Heart left ventricle (tissue), 13 donors: ENCODE results near the gene CFAP100.

Source experiments
- POLR2A ChIP-seq, 2 donors: fragments of 450-650 bp; IDR thresholded peaks; one replicate each; pipeline ENCODE4 v1.6.1; 2017; ENCODE audit warnings: antibody characterized with exemption in 2 of 2, mild to moderate bottlenecking in 2 of 2, moderate library complexity in 2 of 2
- TF ChIP-seq, protein P1 (sequence below), 12 donors: fragments of 200-600 bp; sonication (generic) in 4 of 12; IDR thresholded peaks; one replicate each; pipeline versions ENCODE4 v1.5.0 to v1.8.0; 2018 to 2022; ENCODE audit warnings: antibody characterized with exemption in 12 of 12, mild to moderate bottlenecking in 5 of 12
- donor health status: ischemic (EF 13 %, LVEDD 7.1; RV severe dilation, severe dysfunction).
- donor health status: DM: no; HTN: yes; CAD: no.
- donor health status: DM: no; HTN: no; CAD: no.
- donor health status: ischemic (EF 25% LVEDD 6.9; RV normal size, moderate dysfunction).
- donor health status: ischemic (EF 25% LVEDD 5.7; RV mildly dilated, moderate dysfunction).
- donor health status: ischemic (EF 35%, LVEDD 5.7; RV mildly dilated, moderate dysfunction).
- donor health status: nonischemic (EF 11% LVEDD 7.7; RV severe dilation, severe dysfunction).
- donor health status: DM: yes; HTN: yes; CAD: no.
- donor health status: PGD.
- donor health status: ischemic (EF 29% LVEDD 5.4; RV normal size, mild dysfunction).
- donor health status: nonischemic (EF 23%, LVEDD 6.1; RV moderate dilation, normal function).

DNA sequence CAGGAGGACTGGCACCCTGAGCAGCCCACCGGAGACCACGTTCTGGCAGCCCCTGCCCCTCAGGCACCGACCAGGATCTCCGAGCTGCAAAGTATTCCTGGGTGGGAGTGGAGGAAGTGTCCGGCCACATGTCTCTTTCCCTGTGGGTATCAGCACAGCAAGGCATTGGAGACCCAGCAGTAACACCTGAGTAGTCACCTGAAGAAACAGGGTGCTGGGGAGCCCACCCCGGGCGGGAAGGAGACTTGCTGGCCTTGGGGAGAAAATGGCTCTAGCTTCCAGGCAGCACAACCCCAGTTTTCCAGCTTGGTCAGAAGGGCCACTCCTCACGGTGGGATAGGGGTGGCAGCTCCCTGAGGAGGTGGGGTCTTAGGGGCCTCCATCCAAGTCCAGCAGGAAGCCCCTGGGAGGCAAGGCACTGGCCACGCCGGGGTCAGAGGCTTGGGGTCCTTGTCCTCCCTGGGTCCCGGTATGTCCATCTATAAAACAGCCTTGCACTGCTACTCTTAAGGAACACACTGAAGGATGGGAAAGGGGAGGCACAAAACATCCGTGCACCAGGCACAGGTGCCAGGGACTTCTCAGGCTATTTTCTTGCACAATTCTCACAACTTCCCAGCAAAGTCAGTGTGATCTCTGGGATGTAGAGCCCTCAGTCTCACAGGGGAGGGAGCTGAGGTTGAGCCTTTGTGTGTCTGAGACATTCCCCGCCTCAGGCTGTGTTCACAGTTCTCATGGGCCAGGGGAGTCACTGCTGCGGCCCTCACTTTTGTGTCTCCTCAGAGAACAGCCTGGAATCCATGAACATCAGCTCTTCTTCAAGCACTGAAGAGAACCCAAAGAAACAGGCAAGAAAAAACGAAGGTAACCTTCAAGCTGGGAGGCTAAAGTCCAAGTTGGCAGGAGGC lies 11.9 kb downstream of the CFAP100 start:
- no peak for TF ChIP-seq POLR2A (IDR thresholded peaks at IDR 0.05)
- TF ChIP-seq, protein P1, sequence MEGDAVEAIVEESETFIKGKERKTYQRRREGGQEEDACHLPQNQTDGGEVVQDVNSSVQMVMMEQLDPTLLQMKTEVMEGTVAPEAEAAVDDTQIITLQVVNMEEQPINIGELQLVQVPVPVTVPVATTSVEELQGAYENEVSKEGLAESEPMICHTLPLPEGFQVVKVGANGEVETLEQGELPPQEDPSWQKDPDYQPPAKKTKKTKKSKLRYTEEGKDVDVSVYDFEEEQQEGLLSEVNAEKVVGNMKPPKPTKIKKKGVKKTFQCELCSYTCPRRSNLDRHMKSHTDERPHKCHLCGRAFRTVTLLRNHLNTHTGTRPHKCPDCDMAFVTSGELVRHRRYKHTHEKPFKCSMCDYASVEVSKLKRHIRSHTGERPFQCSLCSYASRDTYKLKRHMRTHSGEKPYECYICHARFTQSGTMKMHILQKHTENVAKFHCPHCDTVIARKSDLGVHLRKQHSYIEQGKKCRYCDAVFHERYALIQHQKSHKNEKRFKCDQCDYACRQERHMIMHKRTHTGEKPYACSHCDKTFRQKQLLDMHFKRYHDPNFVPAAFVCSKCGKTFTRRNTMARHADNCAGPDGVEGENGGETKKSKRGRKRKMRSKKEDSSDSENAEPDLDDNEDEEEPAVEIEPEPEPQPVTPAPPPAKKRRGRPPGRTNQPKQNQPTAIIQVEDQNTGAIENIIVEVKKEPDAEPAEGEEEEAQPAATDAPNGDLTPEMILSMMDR (IDR thresholded peaks at IDR 0.05) = no peak
